NCI-H2171 (cell line): ENCODE results near the gene AXIN1.
"Not testable (repeated sequence)": the region's sequence is repeated elsewhere in the genome, so short reads cannot be mapped to it uniquely, and the experiment has no call there.

Experiments
- DNase-seq: peaks from one replicate; lab custom pipeline; 2025; lab: John Stamatoyannopoulos, UW

The AXIN1 gene

DNA sequence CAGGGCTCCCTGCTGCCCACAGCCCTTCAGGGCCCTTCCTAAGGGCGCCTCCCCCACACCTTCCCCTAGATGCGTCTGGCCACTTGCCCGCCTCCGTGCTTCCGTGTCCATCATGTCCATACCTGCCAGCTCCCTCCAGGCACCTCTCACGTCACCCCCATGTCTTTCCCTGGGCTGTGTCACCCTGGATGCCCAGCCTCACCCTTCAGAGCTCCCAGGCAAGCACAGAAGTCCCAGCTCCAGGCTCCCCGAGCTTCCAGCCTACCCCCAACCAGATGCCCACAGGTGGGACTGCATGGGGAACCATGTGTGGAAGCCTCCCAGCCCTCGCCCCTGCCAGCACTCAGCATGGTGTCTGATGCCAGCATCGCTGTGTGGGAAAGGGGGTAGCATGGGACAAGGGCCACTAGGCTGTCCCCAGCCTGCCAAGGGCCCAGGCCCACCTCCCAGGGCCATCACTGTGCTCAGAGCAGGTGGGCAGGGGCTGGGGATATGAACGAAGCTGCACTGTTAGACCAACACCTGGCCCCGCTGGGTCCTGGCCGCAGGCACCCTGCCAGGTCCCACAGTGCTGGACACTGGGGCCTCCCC, 1.9 kb upstream of the AXIN1 start:
- DNase-seq: no peak

- DNase-seq: no peak
These were observed 1.1 kb upstream of the AXIN1 start for GRCh38 chr16:353404-354290.

- DNase-seq: peak; percentile 16
These were observed 561 bp downstream of the AXIN1 start for GRCh38 chr16:351804-352520.

DNA sequence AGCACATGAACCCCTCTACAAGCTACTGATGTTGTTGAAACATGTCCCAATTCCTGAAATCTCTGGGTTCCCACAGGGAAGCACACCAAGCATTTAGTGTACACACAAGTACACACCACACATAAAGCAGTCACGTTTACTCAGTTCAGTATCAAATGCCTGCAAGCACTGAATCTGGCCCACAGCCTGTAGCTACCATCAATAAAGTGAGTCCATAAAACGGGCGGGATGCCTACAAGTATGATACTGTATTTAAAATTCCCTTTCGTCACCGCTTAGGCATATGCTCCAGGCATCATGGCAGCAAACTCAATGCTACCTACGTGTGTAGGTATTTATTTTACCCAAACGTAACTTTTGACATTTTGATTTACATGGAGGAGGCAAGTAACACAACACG, 2.3 kb downstream of the AXIN1 start:
- no peak for DNase-seq

DNA sequence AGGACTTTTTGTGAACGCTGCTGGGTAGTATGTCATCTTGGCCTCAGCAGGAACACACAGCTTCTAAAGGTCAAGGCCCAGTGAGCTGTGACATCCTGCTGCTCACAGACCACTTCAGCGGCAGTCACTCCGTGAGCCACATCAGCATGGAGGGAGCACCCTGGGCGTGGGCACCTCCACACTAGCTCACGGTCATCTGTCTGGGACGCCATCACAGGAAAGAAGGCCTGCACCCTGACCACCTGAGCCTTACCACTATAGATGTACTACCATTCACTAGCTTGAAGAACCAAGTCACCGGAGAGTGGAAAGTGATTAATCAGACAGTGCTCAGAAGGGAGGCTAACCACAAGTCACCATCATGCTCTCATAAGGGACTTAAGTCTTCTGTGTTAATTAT, 3.3 kb downstream of the AXIN1 start:
- DNase-seq: no peak

- not testable (repeated sequence) for DNase-seq
These were observed 4.0 kb downstream of the AXIN1 start for GRCh38 chr16:348495-348894.

DNA sequence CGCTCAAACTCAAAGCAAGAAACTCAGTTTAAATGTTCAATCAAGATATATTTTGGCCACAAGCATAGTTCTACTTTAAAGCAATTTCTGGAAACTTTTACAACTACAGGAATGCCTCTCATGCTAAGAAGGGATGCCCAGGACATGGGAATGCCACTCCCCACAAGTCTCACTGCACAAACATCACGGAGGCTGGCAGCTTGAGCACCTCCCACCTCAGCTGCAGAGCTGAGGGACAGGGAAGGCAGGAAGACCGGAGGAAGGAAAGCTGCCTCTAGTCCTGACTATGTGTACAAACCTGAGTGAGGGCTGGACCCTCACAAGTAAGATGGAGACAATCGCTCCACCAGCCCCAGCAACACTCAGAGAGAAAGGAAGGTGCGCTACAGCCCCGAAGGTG, 5.3 kb downstream of the AXIN1 start:
- no peak for DNase-seq

GRCh38 chr16:346587-346986, 5.9 kb downstream of the AXIN1 start:
- DNase-seq: no peak

DNA sequence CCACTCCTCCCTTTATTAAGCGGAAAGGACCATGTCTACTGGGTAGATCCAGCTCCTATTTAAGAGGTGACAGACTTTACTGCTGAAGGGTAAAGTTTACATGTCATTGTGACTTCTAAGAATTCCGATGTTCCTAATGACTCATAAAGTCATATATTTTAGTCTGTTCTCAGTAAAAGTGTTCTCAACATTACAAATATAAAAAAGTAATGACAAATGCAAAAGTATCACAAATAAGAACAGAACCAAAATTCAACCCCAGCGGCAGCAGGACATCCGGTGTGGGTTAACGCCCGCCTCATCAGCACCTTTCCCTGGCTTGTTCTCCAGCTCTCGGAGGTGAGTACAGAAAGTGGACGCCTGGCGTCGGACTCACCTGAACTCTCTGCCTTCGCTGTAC, 6.8 kb downstream of the AXIN1 start:
- no peak for DNase-seq

DNA sequence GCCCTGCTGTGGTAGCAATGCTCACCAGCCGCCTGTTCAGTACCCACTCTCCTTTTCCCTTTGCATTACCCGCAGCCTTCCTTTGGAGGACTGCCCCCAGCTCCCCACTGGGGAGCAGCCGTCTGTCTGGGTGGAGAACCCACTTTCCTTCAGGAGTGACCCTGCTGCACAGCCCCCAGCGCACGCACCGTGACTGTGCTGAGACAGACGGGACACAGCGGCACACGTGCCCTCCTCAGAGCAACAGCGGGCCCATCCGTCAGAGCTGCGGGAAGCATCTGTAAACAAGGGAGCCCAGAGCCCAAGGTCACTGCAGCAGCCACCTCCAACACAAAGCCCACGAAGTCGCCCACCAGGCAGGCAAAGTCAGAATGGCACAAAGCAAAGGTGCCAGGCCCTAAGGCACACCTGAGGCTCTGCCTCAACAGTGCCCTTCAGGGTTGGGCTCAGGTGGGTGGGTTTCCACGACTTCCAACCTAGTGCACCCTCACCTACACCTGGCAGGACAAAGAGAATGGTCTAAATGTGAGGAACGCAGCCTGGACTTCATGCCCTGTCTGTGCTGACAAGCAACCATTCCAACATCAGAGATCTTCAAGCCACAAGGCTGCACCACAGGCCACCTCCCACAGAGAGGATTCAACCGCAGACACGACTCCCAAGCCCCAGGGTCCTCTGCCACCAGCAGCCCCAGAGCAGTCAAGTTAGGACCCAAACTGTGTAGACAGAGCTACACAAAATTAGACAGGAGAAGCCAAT, 9.9 kb downstream of the AXIN1 start:
- DNase-seq: no peak

DNA sequence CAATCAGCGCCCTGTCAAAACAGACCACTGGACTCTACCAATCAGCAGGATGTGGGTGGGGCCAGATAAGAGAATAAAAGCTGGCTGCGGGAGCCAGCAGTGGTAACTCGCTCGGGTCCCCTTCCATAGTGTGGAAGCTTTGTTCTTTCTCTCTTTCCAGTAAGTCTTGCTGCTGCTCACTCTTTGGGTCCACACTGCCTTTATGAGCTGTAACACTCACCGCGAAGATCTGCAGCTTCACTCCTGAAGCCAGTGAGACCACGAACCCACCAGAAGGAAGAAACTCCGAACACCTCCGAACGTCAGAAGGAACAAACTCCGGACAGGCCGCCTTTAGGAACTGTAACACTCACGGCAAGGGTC, 10.6 kb downstream of the AXIN1 start:
- not testable (repeated sequence) for DNase-seq

- not testable (repeated sequence) for DNase-seq
These were observed 11.2 kb downstream of the AXIN1 start for GRCh38 chr16:341095-341973.

- DNase-seq: no peak
These were observed 12.0 kb downstream of the AXIN1 start for GRCh38 chr16:340370-341091.

- DNase-seq: no peak
These were observed 12.8 kb downstream of the AXIN1 start for GRCh38 chr16:339680-340079.

DNA sequence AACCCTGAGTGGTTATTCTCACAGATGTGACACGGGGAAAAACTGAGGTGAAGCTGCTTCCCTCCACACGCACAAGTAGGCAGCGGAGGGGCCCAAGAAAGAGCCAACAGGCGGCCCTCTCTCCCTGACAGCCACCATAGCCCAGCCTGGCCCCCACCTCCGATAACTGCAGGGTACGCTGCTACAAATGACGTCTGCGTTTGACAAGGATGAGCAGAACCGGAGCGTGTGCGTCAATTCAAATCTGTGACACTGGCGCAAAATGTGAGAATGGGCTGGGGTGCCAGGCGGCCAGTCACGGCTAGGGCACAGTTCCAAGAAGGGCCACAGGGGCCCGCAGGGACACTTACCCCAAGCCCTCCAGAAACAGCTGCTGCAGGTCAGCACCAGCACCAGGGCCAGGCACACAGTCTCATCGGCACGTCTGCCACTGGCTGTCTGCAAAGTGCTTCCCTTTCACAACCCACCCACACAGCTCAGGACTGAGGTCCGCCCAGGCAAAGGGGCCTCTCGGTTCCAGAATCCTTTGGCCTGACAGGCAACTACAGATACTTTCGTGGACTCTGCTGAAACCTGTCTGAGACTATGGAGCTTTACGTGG, 14.4 kb downstream of the AXIN1 start:
- DNase-seq: no peak

DNA sequence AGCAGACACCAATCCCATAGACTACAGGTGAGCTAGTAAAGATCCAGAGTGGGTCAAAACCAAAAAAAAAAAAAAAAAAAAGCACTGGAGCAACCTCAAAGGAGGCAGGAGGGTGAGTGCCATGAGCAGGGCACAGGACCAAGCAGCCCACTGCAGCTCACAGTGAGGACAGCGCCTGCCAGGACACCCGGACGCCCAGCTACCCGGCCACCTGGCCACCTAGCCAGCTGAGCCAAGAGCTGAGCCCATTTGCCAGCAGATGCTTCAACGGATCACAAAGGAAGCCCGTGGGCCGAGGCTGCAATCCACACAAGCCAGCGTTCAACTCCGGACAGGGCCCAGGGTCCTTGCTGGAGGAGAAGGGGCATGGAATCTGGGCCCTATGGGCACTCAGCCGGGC, 15.1 kb downstream of the AXIN1 start:
- DNase-seq: no peak

DNA sequence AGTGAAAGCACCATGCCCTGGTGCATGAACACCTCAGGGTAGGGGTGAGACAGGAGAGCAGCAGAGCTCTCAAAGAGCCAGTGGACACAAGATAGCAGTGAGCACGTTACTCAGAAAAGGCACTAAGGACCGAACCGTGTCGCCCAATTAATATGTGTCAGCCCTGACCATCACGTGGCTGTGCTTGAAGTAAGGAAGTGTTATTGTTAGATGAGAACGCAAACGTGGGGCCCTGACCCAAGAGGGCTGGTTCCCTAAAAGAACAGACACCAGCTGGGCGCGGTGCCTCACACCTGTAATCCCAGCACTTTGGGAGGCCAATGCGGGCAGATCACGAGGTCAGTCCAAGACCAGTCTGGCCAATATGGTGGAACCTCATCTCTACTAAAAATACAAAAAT, 16.3 kb downstream of the AXIN1 start:
- no peak for DNase-seq

DNA sequence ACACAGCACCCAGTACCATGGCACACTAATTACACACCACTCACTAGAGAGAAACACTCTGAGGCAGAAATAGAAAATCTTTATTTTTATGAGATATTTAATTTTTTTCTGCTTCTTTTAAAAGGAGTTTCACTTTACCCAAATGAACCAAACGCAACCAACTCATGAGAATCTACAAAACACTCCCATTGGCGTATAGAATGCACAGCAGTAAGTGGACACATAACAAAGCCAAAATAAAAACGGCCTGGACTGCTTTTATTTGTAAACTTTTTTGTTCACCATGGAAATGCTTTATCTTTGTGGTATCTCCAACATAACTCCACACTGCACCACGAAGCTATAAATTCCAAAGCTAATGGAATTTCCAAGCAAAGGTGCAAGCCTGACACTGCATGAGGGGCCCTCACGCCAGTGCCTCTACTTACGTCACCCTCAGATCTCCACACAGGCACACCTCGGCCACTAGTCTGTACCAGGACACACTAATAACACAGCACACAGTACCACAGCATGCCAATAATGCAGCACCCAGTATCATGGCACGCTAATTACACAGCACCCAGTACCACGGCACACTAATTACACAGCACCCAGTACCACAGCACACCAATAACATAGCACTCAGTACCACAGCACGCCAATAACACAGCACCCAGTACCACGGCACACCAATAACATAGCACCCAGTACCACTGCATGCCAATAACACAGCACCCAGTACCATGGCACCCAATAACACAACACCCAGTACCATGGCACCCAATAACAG, 17.5 kb downstream of the AXIN1 start:
- not testable (repeated sequence) for DNase-seq

DNA sequence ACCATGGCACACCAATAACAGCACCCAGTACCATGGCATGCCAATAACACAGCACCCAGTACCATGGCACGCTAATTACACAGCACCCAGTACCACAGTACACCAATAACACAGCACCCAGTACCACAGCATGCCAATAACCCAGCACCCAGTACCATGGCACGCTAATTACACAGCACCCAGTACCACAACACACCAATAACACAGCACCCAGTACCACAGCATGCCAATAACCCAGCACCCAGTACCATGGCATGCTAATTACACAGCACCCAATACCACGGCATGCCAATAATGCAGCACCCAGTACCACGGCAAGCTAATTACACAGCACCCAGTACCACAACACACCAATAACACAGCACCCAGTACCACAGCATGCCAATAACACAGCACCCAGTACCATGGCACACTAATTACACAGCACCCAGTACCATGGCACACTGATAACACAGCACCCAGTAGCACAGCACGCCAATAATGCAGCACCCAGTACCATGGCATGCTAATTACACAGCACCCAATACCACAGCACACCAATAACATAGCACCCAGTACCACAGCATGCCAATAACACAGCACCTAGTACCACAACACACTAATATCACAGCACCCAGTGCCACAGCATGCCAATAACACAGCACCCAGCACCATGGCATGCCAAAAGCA, 18.2 kb downstream of the AXIN1 start:
- DNase-seq: not testable (repeated sequence)
